K562 (cell line): ENCODE measurements around the gene BMP2K.

Experiments
- EZH2 ChIP-seq: IDR thresholded peaks from 2 replicates; pipeline ENCODE4 v1.6.1; 2012; ENCODE audit warnings: low read depth, mild to moderate bottlenecking, inconsistent platforms, low read length, borderline replicate concordance
- PHB2 ChIP-seq: fragments of 450-650 bp; IDR thresholded peaks from 2 replicates; pipeline ENCODE4 v1.6.1; 2017; ENCODE audit warnings: low read depth
- PML ChIP-seq: IDR thresholded peaks from 2 replicates; pipeline ENCODE4 v1.6.1; 2012; ENCODE audit warnings: low read length, inconsistent platforms
- PRDM10 ChIP-seq: fragments of 450-650 bp; IDR thresholded peaks from 2 replicates; pipeline ENCODE4 v1.6.1; 2018; ENCODE audit not compliant: partially characterized antibody
- SMC3 ChIP-seq: conservative IDR thresholded peaks from 2 replicates; pipeline ENCODE4 v1.6.1; 2011; ENCODE audit warnings: low read depth, low read length, improper control_type of control experiment; ENCODE audit not compliant: insufficient read depth
- TEAD4 ChIP-seq, 2 experiments: sonication (generic) in 1 of 2; formaldehyde crosslinking in 1 of 2; IDR thresholded peaks; 2 replicates each; pipeline versions ENCODE4 v1.6.1 to v1.8.0; 2012 to 2022; ENCODE audit warnings: borderline replicate concordance in 1 of 2, inconsistent platforms in 1 of 2, low read length in 1 of 2, mild to moderate bottlenecking in 1 of 2, missing genetic modification reagents in 1 of 2

GRCh38 chr4:78788007-78788889, 12.1 kb downstream of the BMP2K start:
- TF ChIP-seq PHB2 (no peak), PRDM10 (no peak), PML (no peak), SMC3 (no peak), EZH2 (no peak), TEAD4 (IDR thresholded peaks at IDR 0.05; ENCODE audit: low read length) (no peak), TEAD4 (CRISPR knock-in tag; IDR thresholded peaks at IDR 0.05; ENCODE audit: borderline replicate concordance) (no peak)
